Activated T-cell treated with anti-CD3 and anti-CD28 coated beads for 1 hour (primary cell): Measurements from ENCODE around the gene CDK18.

Experiments
- DNase-seq: peaks from one replicate; pipeline ENCODE4 v3.0.0-alpha.2; 2020; ENCODE audit warnings: low read depth

Gene CDK18

DNA sequence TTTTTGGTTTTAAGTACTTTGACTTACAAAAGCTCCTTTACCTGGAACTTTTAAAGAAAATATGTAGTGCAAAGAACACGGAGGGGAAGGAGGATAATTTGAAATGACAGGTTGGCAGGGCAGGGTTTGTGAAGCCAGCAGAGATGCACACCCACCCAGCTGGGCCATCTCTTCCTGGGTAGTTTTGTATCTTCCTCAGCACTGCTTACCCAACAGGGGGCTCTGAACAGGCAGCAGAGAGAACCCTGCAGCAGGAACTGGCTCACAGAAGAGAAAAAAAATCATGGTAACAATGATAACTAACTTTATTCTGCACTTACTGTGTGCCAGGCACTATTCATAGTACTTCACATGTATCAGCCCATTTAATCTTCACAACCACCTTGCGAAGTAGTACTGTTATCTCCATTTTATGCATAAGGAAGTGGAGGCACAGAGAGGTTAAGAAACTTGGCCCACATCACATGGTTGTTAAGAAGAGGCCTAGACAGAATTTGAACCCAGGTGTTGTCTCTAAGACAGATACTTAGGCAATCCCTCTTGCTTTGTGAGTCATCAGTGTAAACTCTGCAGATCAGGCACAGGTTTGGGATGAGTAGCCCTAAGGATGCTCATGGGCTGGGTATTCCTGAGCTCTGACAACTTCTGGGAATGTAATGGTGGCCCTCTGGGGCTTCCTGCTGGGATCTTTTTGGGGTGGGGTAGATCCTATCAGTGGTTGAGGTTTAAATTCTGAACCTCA, 66.5 kb downstream of the CDK18 start:
- no peak for DNase-seq

DNA sequence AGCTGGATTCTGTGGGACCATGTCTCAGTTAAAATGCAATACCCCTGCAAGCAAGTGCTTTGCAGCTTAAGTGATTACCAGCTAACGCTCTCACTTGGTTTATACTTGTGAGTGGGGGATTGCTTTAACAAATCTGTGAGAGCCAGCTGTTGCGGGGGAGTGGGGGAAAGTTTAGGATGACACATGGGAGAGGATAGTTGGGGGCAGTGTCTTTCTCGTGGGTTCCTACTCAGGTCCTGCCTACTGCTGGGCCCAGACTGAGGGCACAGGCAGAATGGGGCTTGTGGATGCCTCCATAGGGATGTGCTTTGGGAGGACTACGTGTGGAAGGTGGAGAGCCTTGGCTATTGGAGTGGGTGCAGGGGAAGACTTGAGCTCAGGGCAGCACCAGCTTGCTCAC, 67.3 kb downstream of the CDK18 start:
- no peak for DNase-seq

- DNase-seq, result no peak
Observed at GRCh38 chr1:205572421-205572820, 68.0 kb downstream of the CDK18 start.

GRCh38 chr1:205575294-205575885, 70.9 kb downstream of the CDK18 start:
- no peak for DNase-seq

GRCh38 chr1:205576011-205576410, 71.5 kb downstream of the CDK18 start:
- DNase-seq, result no peak

GRCh38 chr1:205576805-205577761, 72.6 kb downstream of the CDK18 start:
- DNase-seq, result no peak

DNA sequence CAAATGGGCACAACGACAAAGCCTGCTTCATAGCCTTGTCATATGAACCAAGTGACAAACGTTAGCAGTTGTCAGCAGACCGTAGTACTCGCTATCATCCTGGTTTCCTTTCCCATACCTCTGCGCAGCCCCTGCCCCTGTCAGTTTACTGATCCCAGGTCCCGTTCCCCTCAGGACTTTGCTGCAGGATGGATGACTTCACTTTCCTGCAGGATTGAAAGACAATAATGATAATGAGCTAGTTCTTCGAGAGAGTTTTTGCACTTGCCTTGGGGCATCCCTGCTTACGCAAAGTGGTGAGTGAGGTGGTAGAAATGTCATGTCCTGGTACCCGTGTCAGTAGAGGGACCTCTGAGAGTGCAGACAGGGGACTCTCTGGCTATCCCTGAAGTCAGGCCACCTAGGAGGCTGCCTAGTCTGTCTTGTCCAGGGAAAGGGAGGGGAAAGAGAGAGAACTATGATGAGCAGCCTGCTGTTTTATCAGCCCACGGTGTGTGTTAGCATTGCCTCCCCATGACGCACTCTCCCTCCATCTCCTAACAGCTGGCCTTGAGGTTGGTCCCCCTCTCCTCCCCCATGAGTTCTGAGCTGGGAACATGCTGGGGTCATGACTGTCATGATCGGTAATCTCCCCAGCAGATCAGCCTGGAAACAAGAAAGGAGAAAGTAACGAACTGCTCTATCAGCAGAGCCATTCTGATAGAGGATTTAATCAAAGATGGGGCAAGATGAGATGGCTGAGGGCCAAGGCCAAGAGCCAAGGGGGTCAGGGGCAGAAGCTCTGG, 73.6 kb downstream of the CDK18 start:
- DNase-seq, result no peak

DNA sequence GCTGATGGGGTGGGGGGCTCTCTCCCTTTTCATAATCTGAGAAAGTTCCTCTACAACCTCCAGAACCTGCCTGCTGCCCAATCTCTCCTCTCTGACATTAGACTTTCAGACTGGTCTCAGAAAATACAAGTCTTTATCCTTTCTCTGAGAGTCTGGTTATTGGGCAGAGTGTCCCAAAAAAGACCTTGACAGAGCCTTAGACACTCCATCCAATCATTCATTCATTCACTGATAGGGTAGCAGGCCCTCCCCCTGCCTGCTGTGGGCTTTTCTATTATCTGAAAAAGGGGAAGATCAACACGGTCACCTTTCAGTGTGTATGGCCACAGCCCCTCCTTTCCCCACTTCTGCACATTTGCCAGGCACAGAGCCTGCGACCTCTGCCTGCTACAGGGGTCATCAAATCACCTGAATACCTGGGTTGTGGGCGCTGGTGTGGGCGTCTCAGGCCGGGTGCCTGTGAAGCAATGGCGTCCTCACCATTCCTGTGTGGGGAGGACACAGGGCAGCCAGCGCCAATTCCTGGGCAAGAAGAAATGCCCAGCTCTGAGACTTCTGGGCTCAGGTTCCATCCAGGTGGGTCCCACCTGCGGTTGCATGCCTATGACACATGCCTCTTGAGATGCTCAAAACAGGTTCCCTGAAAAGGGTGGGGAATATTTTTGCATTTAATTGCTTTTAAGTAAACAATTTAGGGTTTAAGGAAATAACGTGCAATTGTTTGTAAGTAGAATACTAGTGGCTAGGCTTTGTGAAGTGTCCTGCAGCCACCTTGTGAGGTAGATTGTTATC, 74.5 kb downstream of the CDK18 start:
- DNase-seq, result no peak

GRCh38 chr1:205579711-205580110, 75.2 kb downstream of the CDK18 start:
- DNase-seq, result no peak

GRCh38 chr1:205580140-205580922, 75.9 kb downstream of the CDK18 start:
- DNase-seq, result no peak

GRCh38 chr1:205580923-205581180, 76.4 kb downstream of the CDK18 start:
- no peak for DNase-seq

DNA sequence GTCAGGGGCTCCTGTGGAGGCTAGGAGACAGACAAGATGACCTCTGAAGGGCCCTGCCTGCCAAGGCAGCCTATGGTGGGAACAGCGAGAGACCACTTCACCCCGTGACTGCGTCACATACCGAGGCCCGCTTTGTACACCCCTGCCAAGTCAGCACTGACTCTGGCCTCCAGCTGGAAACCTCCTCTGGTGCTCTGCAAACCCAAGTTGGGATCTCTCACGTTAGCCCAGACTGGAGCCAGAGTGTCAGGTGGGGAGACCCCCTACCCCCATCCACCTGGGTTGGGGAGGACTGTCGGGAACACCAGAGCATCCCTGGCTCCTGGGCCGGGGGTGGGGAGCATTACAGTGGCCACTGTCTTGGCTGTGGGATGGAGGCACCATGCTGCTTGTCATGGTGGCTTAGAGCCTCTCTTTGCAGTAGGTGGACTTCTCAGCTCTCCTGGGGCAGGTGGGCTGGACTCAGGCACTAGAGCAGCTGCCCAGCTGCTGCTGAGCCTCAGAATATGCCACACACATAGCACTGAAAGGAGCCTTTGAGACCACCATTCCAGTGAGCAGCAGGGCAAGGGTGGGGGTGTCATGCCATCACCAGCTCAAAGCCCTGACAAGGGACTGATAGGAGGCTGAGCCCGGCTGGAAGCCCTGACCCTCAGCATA, 77.0 kb downstream of the CDK18 start:
- no peak for DNase-seq

GRCh38 chr1:205582046-205582445, 77.6 kb downstream of the CDK18 start:
- no peak for DNase-seq
